GM23248 (cell line): ENCODE results near the gene PIP5K1B. TPM values are rescaled to one million over a fixed set of nuclear protein-coding genes. Genes with fewer than 3 reads are reported as not detected.

Experiments used
- DNase-seq: peaks from one replicate; pipeline ENCODE4 v3.0.0-alpha.2; 2015
- H2AFZ ChIP-seq: fragments of 200-600 bp; sonication (generic); 2 replicates; pipeline ENCODE4 v1.6.1; 2016; ENCODE audit warnings: antibody characterized with exemption
- H3F3A ChIP-seq: fragments of 200-600 bp; sonication (generic); 2 replicates; pipeline ENCODE4 v1.6.1; 2016; ENCODE audit warnings: mild to moderate bottlenecking, antibody characterized with exemption, mixed run types; ENCODE audit not compliant: insufficient read depth
- H3K27ac ChIP-seq: fragments of 200-600 bp; sonication (generic); 2 replicates; pipeline ENCODE4 v1.5.1; 2016; ENCODE audit warnings: mild to moderate bottlenecking
- H3K27me3 ChIP-seq: fragments of 200-600 bp; sonication (generic); replicated peaks from 2 replicates; pipeline ENCODE4 v1.6.1; 2016; ENCODE audit warnings: mild to moderate bottlenecking; ENCODE audit not compliant: insufficient read depth
- H3K36me3 ChIP-seq: fragments of 200-600 bp; sonication (generic); 2 replicates; pipeline ENCODE4 v1.6.1; 2016; ENCODE audit warnings: low read depth, mild to moderate bottlenecking
- H3K4me1 ChIP-seq: fragments of 200-600 bp; sonication (generic); 2 replicates; pipeline ENCODE4 v1.6.1; 2016; ENCODE audit warnings: mild to moderate bottlenecking; ENCODE audit not compliant: insufficient read depth
- H3K4me2 ChIP-seq: fragments of 200-600 bp; sonication (generic); one replicate; pipeline ENCODE4 v1.6.1; 2016; ENCODE audit warnings: mild to moderate bottlenecking; ENCODE audit not compliant: unreplicated experiment
- H3K4me3 ChIP-seq: fragments of 200-600 bp; sonication (generic); 2 replicates; pipeline ENCODE4 v1.5.1; 2016; ENCODE audit warnings: mild to moderate bottlenecking
- H3K79me2 ChIP-seq: fragments of 200-600 bp; sonication (generic); 2 replicates; pipeline ENCODE4 v1.6.1; 2016; ENCODE audit warnings: mild to moderate bottlenecking; ENCODE audit not compliant: insufficient read depth
- H3K9ac ChIP-seq: fragments of 200-600 bp; sonication (generic); 2 replicates; pipeline ENCODE4 v1.6.1; 2016; ENCODE audit warnings: mild to moderate bottlenecking
- H3K9me2 ChIP-seq: fragments of 200-600 bp; sonication (generic); 2 replicates; pipeline ENCODE4 v1.6.1; 2016; ENCODE audit warnings: mixed run types, mild to moderate bottlenecking, moderate library complexity; ENCODE audit not compliant: insufficient read depth
- H3K9me3 ChIP-seq: fragments of 200-600 bp; sonication (generic); one replicate; pipeline ENCODE4 v1.6.1; 2017; ENCODE audit warnings: low read depth
- H4K20me1 ChIP-seq: fragments of 200-600 bp; sonication (generic); 2 replicates; pipeline ENCODE4 v1.6.0; 2016; ENCODE audit not compliant: insufficient read depth
- EZH2 ChIP-seq: fragments of 200-600 bp; sonication (generic); IDR thresholded peaks from 2 replicates; pipeline ENCODE4 v1.6.1; 2018; ENCODE audit warnings: antibody characterized with exemption, mild to moderate bottlenecking; ENCODE audit not compliant: insufficient read depth, poor library complexity, severe bottlenecking
- EZH2phosphoT487 ChIP-seq: fragments of 200-600 bp; sonication (generic); IDR thresholded peaks from 2 replicates; pipeline ENCODE4 v1.6.1; 2018; ENCODE audit warnings: antibody characterized with exemption, moderate library complexity, mild to moderate bottlenecking, low read depth; ENCODE audit not compliant: insufficient read depth
- WGBS, 2 experiments: methylation state at CpG; one replicate each; pipeline ENCODE4 v1.1.6; 2015 to 2017; ENCODE audit warnings: low lambda C conversion rate in 2 of 2, low coverage in 1 of 2; ENCODE audit errors: missing lambda C conversion rate in 2 of 2; 5-methylcytosine and 5-hydroxymethylcytosine counted together
- in situ Hi-C: fragments of 300-500 bp; cut with MboI; formaldehyde crosslinking; loops from 2 replicates; pipeline ENCODE4 v1.15.0; 2020
- polyA plus RNA-seq: library from polyadenylated mRNA; unstranded; fragments of >200 nt; fragmentation: Nextera tagmentation; extraction: Ambion mirVana; gene quantifications from 2 replicates; pipeline ENCODE4 v1.2.1, GENCODE V29; 2016
- total RNA-seq: library from RNA; depleted of rRNA; stranded (reverse); fragments of >200 nt; shearing (Covaris generic); gene quantifications from 2 replicates; pipeline ENCODE4 v1.2.3, GENCODE V29; 2014

Gene PIP5K1B
- total and polyA plus RNA-seq, 2 experiments from 2014 or later = not detected

DNA sequence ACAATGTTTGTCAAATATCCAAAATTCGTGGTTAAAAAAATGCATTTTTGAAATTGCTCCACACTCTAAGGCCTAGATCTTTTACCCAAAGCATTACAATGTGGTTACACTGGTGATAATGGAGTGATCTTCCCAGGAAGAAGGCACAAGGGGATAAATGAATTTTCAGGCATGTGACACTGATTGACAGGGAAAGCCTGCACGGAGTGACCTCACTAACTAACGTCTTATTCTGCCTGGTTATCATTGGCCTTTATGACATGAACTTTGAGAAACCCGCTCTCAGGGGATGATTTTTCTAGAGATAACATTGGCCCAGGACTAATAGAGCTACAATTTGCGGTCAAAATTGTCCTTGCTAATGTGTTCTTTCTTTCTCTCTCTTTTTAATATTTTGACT is 171.2 kb downstream of the PIP5K1B start:
- Histone ChIP-seq H3K36me3 (no peaks in the 10 kb centered on the region), H3K4me3 (no peak overlapping the region), H3K79me2 (no peaks in the 10 kb centered on the region), H3K9ac (no peak overlapping the region), H4K20me1 (no peaks in the 10 kb centered on the region), H3K27ac (no peak overlapping the region), H3F3A (no peaks in the 10 kb centered on the region), H3K4me1 (no peaks in the 10 kb centered on the region), H3K9me3 (no peaks in the 10 kb centered on the region), H3K4me2 (no peak overlapping the region), H3K9me2 (no peaks in the 10 kb centered on the region), H3K27me3 (peaks cover 8% of the 10 kb centered on the region; the same call in 1 of the 2 replicates), H2AFZ (no peak overlapping the region)
- WGBS, 2 experiments = 23 to 31% methylated on average over 5 of the region's 5 CpGs
- in situ Hi-C loops = no loop called here
- TF ChIP-seq EZH2 (no peak), EZH2phosphoT487 (no peak)
- DNase-seq = no peak

GRCh38 chr9:68876681-68877080 is 171.6 kb downstream of the PIP5K1B start:
- H4K20me1 ChIP-seq = no peaks in the 10 kb centered on the region
- DNase-seq = no peak
- 26 to 30% methylated on average over 3 of the region's 3 CpGs for WGBS, 2 experiments
- H3K4me1 ChIP-seq = no peaks in the 10 kb centered on the region
- no peaks in the 10 kb centered on the region for H3K79me2 ChIP-seq
- no peaks in the 10 kb centered on the region for H3K36me3 ChIP-seq
- H3K4me3 ChIP-seq = no peak overlapping the region
- no peaks in the 10 kb centered on the region for H3F3A ChIP-seq
- in situ Hi-C loops = no loop called here
- TF ChIP-seq EZH2 (no peak), EZH2phosphoT487 (no peak)
- H3K9me2 ChIP-seq = no peaks in the 10 kb centered on the region
- no peak overlapping the region for H3K9ac ChIP-seq
- H2AFZ ChIP-seq = no peak overlapping the region
- no peak overlapping the region for H3K4me2 ChIP-seq
- no peaks in the 10 kb centered on the region for H3K9me3 ChIP-seq
- no peak overlapping the region for H3K27ac ChIP-seq
- peaks cover 8% of the 10 kb centered on the region; the same call in 1 of the 2 replicates for H3K27me3 ChIP-seq

DNA sequence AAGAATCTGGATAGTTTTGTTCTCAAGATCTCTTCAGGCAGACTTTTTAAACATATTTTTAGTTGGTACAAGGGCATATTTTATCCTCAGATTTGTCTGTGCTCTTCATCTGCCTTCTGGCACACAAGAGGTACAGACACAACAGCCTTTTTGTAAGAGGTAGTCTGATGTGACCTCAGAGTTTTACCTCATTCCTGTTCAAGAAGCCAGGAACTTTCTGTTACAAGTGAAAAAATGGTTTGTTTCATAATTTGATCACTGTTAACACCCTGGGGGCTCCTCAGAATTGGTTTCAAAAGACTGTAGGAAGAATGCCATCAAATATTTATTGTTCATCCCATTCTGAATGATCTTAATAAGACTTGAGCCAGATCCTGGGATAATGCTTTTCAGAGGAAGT is 172.2 kb downstream of the PIP5K1B start:
- H3K4me1 ChIP-seq = no peaks in the 10 kb centered on the region
- H2AFZ ChIP-seq = no peak overlapping the region
- no peak for TF ChIP-seq EZH2phosphoT487
- no peak for TF ChIP-seq EZH2
- no peak overlapping the region for H3K4me2 ChIP-seq
- no peaks in the 10 kb centered on the region for H3F3A ChIP-seq
- H4K20me1 ChIP-seq = no peaks in the 10 kb centered on the region
- H3K9me2 ChIP-seq = no peaks in the 10 kb centered on the region
- H3K27ac ChIP-seq = no peak overlapping the region
- H3K36me3 ChIP-seq = no peaks in the 10 kb centered on the region
- H3K9ac ChIP-seq = no peak overlapping the region
- no peaks in the 10 kb centered on the region for H3K9me3 ChIP-seq
- in situ Hi-C loops = no loop called here
- no peak for DNase-seq
- H3K79me2 ChIP-seq = no peaks in the 10 kb centered on the region
- H3K4me3 ChIP-seq = no peak overlapping the region
- H3K27me3 ChIP-seq = peaks cover 8% of the 10 kb centered on the region; the same call in 1 of the 2 replicates

GRCh38 chr9:68878450-68878849 is 173.4 kb downstream of the PIP5K1B start:
- no peak overlapping the region for H3K4me3 ChIP-seq
- no peak overlapping the region for H2AFZ ChIP-seq
- no peaks in the 10 kb centered on the region for H3K36me3 ChIP-seq
- H3K9me2 ChIP-seq = no peaks in the 10 kb centered on the region
- H3K4me1 ChIP-seq = no peaks in the 10 kb centered on the region
- H4K20me1 ChIP-seq = no peaks in the 10 kb centered on the region
- H3F3A ChIP-seq = no peaks in the 10 kb centered on the region
- H3K4me2 ChIP-seq = no peak overlapping the region
- no peaks in the 10 kb centered on the region; the same call in 1 of the 2 replicates for H3K27me3 ChIP-seq
- TF ChIP-seq EZH2phosphoT487 = no peak
- no peak for TF ChIP-seq EZH2
- DNase-seq = no peak
- H3K27ac ChIP-seq = no peak overlapping the region
- H3K9ac ChIP-seq = no peak overlapping the region
- in situ Hi-C loops = no loop called here
- no peaks in the 10 kb centered on the region for H3K9me3 ChIP-seq
- no peaks in the 10 kb centered on the region for H3K79me2 ChIP-seq

GRCh38 chr9:68883224-68883623 is 178.2 kb downstream of the PIP5K1B start:
- Histone ChIP-seq H3K36me3 (no peaks in the 10 kb centered on the region), H3K27me3 (no peaks in the 10 kb centered on the region; the same call in 1 of the 2 replicates), H3F3A (no peaks in the 10 kb centered on the region), H3K4me2 (no peak overlapping the region), H3K4me1 (no peaks in the 10 kb centered on the region), H3K79me2 (no peaks in the 10 kb centered on the region), H3K27ac (no peak overlapping the region), H3K4me3 (no peak overlapping the region), H3K9me2 (no peaks in the 10 kb centered on the region), H3K9ac (no peak overlapping the region), H3K9me3 (no peaks in the 10 kb centered on the region), H4K20me1 (no peaks in the 10 kb centered on the region), H2AFZ (no peak overlapping the region)
- in situ Hi-C loops = no loop called here
- no peak for TF ChIP-seq EZH2
- TF ChIP-seq EZH2phosphoT487 = no peak
- no peak for DNase-seq
- WGBS, 2 experiments = 15 to 18% methylated on average over 3 of the region's 3 CpGs
